SK-N-MC (cell line): Measurements from ENCODE around the gene PDE1C.

ENCODE experiments used
- DNase-seq: peaks from one replicate; pipeline ENCODE4 v3.0.0-alpha.2; 2011; ENCODE audit warnings: low read depth, low spot score
- H3K27ac ChIP-seq: fragments of 200-600 bp; sonication (generic); 2 replicates; pipeline ENCODE4 v1.5.1; 2016; ENCODE audit warnings: mixed run types
- H3K36me3 ChIP-seq: fragments of 200-600 bp; sonication (generic); 2 replicates; pipeline ENCODE4 v1.6.1; 2017; ENCODE audit warnings: antibody characterized with exemption, low read length, mixed read lengths; ENCODE audit not compliant: insufficient read depth
- H3K4me3 ChIP-seq: fragments of 200-600 bp; sonication (generic); 2 replicates; pipeline ENCODE4 v1.5.1; 2016
- H3K9ac ChIP-seq: fragments of 200-600 bp; sonication (generic); 2 replicates; pipeline ENCODE4 v1.8.0; 2017; ENCODE audit warnings: mixed run types, mixed read lengths; ENCODE audit not compliant: insufficient read length
- H3K9me3 ChIP-seq: fragments of 200-600 bp; sonication (generic); 2 replicates; pipeline ENCODE4 v1.6.1; 2017; ENCODE audit warnings: low read depth, mild to moderate bottlenecking, antibody characterized with exemption, low read length, moderate library complexity, mixed read lengths
- EZH2 ChIP-seq: fragments of 200-600 bp; sonication (generic); IDR thresholded peaks from one replicate; pipeline ENCODE4 v1.6.1; 2017; ENCODE audit warnings: antibody characterized with exemption
- FOXP2 ChIP-seq: optimal IDR thresholded peaks from 2 replicates; pipeline ENCODE3; 2011; ENCODE audit warnings: mild to moderate bottlenecking, moderate library complexity; ENCODE audit not compliant: insufficient read depth; ENCODE audit errors: extremely low read length, control extremely low read depth
- POLR2AphosphoS5 ChIP-seq: IDR thresholded peaks from 2 replicates; pipeline ENCODE4 v1.6.1; 2012; ENCODE audit warnings: mild to moderate bottlenecking, low read depth, low read length, borderline replicate concordance

PDE1C gene

DNA sequence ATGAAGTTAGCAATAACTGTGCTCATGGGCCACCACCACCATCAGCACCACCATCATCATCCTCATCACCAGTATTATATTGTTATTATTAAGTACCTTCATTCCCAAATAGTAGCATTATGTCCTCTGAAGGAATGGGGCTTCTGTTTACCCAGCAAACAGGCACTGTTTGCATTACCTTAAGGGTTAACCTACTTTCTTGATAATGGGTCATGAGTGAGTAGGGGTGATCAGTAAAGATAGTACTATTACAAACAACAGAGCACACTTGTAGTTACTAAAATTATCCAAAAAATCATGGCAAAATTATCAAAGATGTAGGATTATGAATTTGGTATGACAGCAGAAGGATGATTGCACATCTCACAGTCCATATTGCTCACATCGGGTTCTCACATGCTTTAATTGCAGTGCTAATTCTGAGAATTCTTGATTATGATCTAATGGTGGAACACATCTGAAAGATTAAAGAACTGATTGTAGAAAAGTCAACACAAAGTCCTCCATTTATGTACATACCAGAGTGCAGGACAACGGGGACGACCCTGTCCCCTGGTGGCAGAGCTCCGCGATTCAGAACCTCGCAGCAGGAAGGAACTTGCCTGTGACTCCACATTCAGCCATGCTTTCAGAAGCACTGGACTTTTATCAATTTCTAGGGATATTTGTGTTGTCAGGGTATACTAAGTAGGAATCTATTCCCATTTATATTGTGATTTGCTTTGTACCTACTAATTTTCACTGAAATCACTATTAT lies 31.0 kb downstream of the PDE1C start:
- TF ChIP-seq EZH2, result no peak
- no peak for TF ChIP-seq POLR2AphosphoS5
- no peak for TF ChIP-seq FOXP2
- Histone ChIP-seq H3K36me3 (no peaks in the 10 kb centered on the region), H3K4me3 (no peak overlapping the region), H3K9ac (no peak overlapping the region), H3K27ac (no peak overlapping the region), H3K9me3 (0 out of 2 replicates have a peak, but pooled peaks cover 4% of the 10 kb centered on the region)
- DNase-seq, result no peak

DNA sequence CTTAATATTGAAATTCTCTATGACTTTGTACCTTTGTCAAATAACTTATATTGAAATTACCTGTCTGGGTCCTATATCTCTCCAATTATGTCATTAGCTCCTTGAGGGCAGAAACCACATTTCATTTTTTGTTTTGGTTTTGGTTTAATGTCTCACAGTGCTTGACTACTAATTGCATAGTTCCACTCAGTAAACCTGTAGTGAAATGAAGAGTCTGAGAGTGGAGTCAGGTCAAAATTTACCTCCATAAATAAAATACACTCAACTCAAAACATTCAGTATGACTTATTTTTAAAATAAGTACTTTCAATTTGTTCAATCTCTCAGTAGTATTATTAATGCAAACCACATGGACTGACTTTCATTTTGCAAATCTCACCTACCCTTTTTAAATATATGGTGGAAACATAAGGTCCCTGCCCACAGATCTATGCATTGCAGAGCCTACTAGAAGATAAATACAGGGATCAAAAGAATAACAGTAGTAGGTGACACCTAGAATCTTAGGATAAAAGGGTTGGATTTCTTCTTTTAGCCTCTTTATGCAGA lies 32.5 kb downstream of the PDE1C start:
- Histone ChIP-seq H3K27ac (no peak overlapping the region), H3K36me3 (no peaks in the 10 kb centered on the region), H3K4me3 (no peak overlapping the region), H3K9me3 (0 out of 2 replicates have a peak, but pooled peaks cover 4% of the 10 kb centered on the region), H3K9ac (no peak overlapping the region)
- no peak for TF ChIP-seq EZH2
- TF ChIP-seq POLR2AphosphoS5, result no peak
- TF ChIP-seq FOXP2, result no peak
- no peak for DNase-seq

DNA sequence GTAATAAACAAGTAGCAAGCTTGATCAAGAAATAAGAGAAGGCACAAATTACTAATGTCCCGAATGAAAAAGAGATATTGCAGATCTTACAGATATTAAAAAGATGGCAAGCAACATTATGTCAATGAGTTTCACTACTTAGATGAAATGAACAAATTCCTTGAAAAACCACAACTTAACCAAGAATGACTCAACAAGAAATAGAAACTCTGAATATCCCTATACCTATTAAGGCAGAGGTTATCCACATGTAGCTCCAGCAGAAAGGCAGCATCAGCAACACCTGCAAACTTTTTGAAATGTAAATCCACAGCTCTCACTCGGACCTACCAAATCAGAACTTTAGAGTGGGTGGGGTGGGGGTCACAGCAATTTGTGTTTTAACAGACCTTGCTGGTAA lies 33.6 kb downstream of the PDE1C start:
- H3K27ac ChIP-seq, result no peak overlapping the region
- no peaks in the 10 kb centered on the region for H3K36me3 ChIP-seq
- H3K9ac ChIP-seq, result no peak overlapping the region
- H3K4me3 ChIP-seq, result no peak overlapping the region
- H3K9me3 ChIP-seq, result 0 out of 2 replicates have a peak, but pooled peaks cover 4% of the 10 kb centered on the region
- DNase-seq, result no peak
- no peak for TF ChIP-seq FOXP2
- TF ChIP-seq EZH2, result no peak

DNA sequence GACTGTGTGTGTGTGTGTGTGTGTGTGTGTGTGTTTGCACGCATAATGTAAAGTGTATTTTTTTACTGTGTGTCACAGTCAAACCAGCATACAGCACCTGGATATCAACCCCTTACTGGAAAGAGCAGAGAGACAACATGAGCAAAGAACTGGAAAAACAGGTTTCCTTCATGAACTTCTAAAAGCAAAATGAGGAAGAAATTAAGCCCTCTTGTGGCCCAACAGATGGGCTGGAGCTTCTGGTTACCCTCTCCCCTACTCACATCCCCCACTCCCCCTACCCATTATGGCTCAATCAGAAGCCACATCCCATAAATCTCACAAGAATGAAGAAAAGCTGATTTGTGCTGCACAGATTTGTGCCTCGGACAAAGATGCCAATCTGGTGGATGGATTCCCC lies 36.2 kb downstream of the PDE1C start:
- Histone ChIP-seq H3K9me3 (0 out of 2 replicates have a peak, but pooled peaks cover 4% of the 10 kb centered on the region), H3K4me3 (no peak overlapping the region), H3K36me3 (no peaks in the 10 kb centered on the region), H3K27ac (no peak overlapping the region), H3K9ac (no peak overlapping the region)
- TF ChIP-seq EZH2 (no peak), FOXP2 (no peak), POLR2AphosphoS5 (no peak)
- DNase-seq, result no peak

DNA sequence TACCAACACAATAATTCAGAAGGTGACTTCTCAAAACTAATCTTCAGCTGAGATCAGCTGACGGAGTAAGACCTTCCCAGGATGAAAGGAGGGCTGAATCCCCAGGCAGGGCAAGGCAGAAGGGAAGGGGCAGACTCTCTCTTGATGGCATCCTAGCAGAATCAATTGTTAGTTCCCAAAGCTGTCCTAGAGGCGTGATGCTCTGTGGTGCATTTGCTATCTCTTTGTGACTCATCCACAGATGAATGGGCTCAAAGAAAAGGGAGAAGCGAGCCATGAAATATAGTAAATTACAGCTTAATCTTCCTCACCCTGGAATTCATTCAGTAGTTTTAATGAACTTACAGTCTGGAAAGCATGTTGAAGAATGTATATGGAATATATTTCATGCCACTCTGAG lies 37.2 kb downstream of the PDE1C start:
- 0 out of 2 replicates have a peak, but pooled peaks cover 4% of the 10 kb centered on the region for H3K9me3 ChIP-seq
- no peak overlapping the region for H3K4me3 ChIP-seq
- H3K9ac ChIP-seq, result no peak overlapping the region
- no peak overlapping the region for H3K27ac ChIP-seq
- no peak for DNase-seq
- H3K36me3 ChIP-seq, result no peaks in the 10 kb centered on the region
- TF ChIP-seq FOXP2 (no peak), EZH2 (no peak), POLR2AphosphoS5 (no peak)

DNA sequence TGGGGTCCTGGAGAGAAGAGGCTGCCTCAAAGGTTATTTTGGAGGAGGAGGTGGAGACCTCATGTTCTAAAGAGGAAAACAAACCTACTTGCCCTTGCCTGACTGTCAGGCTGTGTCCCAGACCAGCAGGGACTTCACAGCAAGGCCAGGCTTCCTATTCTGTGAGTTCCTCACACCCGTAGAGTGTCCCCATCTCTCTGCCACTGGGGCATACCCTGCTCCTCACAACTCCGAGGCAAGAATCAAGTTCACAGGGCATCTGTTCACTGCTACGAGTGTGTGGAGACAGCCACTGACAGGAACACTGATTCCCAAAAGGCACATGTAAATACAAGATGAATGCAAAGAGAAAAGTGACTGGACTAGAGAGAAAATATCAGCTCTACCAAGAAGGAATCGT lies 38.0 kb downstream of the PDE1C start:
- Histone ChIP-seq H3K27ac (no peak overlapping the region), H3K36me3 (no peaks in the 10 kb centered on the region), H3K9me3 (0 out of 2 replicates have a peak, but pooled peaks cover 4% of the 10 kb centered on the region), H3K4me3 (no peak overlapping the region), H3K9ac (no peak overlapping the region)
- TF ChIP-seq EZH2 (no peak), FOXP2 (no peak), POLR2AphosphoS5 (no peak)
- no peak for DNase-seq

DNA sequence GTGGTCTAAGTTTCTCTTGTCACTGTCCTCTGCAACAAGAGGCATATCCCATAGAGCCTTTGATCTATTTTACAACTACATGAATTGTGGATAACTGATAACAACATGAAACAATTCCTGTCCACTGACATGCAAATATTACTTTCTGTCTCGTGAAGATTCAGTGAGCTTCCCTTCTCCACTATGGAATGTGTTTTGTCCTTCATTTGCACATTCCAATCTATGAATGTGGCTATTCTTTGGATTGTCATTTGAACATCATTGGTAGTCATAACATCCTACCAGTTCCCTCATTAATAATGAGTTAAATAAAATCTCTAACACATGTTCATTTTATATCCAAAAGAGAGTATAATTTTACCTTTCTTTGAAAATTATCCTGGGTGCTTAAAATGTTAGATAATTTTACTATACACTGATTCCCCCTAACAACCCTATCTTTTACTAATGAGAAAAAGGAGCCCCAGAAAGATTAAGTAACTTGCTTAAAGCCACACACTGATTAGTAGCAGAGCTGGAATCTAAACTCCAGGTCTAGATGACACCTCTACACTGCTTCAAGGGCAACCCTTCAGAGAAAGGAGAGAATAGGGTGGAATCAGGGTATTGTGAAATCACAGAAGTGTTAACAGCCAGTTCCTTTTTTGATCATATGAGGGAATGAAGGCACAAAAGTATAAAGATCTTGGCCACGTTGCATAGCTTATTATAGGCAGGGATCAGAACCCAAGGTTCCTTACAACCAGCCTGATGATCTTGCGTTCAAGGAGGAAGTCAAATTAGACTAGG lies 39.1 kb downstream of the PDE1C start:
- TF ChIP-seq POLR2AphosphoS5 (no peak), EZH2 (no peak), FOXP2 (no peak)
- H3K4me3 ChIP-seq, result no peak overlapping the region
- no peak overlapping the region for H3K27ac ChIP-seq
- no peaks in the 10 kb centered on the region for H3K36me3 ChIP-seq
- H3K9me3 ChIP-seq, result 0 out of 2 replicates have a peak, but pooled peaks cover 4% of the 10 kb centered on the region
- no peak overlapping the region for H3K9ac ChIP-seq
- no peak for DNase-seq

DNA sequence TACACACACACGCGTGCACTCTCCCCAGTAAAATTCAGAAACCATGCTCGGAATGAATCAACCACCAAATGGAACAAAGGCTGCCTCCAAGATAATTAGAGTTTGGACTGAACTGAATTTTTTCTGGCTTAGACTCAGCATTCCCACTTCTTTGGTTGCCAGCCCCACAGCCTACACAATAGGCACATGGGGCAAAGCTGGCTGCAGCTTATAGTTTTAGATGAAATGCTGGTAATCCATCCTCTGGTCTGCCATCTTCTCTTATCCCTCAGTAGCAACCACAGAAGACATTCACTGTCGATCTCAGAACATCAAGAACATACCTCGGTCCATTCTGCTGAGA lies 44.2 kb downstream of the PDE1C start:
- Histone ChIP-seq H3K9me3 (no peaks in the 10 kb centered on the region), H3K9ac (no peak overlapping the region), H3K27ac (no peak overlapping the region), H3K4me3 (no peak overlapping the region), H3K36me3 (no peaks in the 10 kb centered on the region)
- no peak for TF ChIP-seq POLR2AphosphoS5
- no peak for TF ChIP-seq EZH2
- TF ChIP-seq FOXP2, result no peak
- no peak for DNase-seq
